PC-3 (cell line): ENCODE data around the gene LGI4.

Experiments used
- CTCF ChIP-seq: fragments of 300-600 bp; sonication (generic); conservative IDR thresholded peaks from 2 replicates; pipeline ENCODE4 v1.5.1; 2017; ENCODE audit warnings: antibody characterized with exemption, low read depth, mild to moderate bottlenecking, low read length
- EZH2phosphoT487 ChIP-seq: fragments of 300-600 bp; sonication (generic); IDR thresholded peaks from 2 replicates; pipeline ENCODE4 v1.6.1; 2018; ENCODE audit warnings: mild to moderate bottlenecking, antibody characterized with exemption, low read length, borderline replicate concordance

GRCh38 chr19:35123573-35123972 is 11.3 kb downstream of the LGI4 start:
- TF ChIP-seq CTCF (no peak), EZH2phosphoT487 (no peak)
